IMR-90 (cell line): Measurements from ENCODE around the gene MBOAT2. TPM values are rescaled to one million over a fixed set of nuclear protein-coding genes. Genes with fewer than 3 reads are reported as not detected.

Source experiments
- ATAC-seq: fragments of 200-7000 bp; cut with Tn5 transposase; 2 replicates; pipeline ENCODE4 v1.9.1; 2020; ENCODE audit warnings: low read depth, mild to moderate bottlenecking, moderate library complexity
- BruUV-seq: library from RNA; stranded (reverse); fragments of 400-500 nt; replicated peaks from 2 replicates; lab custom pipeline; 2021; lab: Mats Ljungman, UMichigan
- CTCF ChIA-PET: fragments of 300-600 bp; formaldehyde crosslinking; extraction: SDS; loops from one replicate; lab custom pipeline; 2021; ENCODE audit warnings: antibody characterized with exemption; lab: Yijun Ruan, JAX
- POLR2A ChIA-PET: fragments of 300-600 bp; sonication (Branson Sonifier 250); formaldehyde crosslinking; loops from one replicate; lab custom pipeline; 2022; ENCODE audit warnings: antibody characterized with exemption; ENCODE audit not compliant: unreplicated experiment; lab: Charles Lee
- DNase-seq: peaks from one replicate; pipeline ENCODE4 v3.0.0; 2013
- H2AFZ ChIP-seq: replicated peaks from 2 replicates; pipeline ENCODE3; 2013; ENCODE audit warnings: low read length, mild to moderate bottlenecking; ENCODE audit not compliant: poor library complexity
- H2AK5ac ChIP-seq: 2 replicates; pipeline ENCODE4 v1.6.1; 2013; ENCODE audit warnings: low read depth, low read length, inconsistent platforms
- H2AK9ac ChIP-seq: replicated peaks from 2 replicates; pipeline ENCODE3; 2013; ENCODE audit warnings: mild to moderate bottlenecking, low read depth, low read length, moderate library complexity; ENCODE audit not compliant: poor library complexity
- H2BK120ac ChIP-seq: 2 replicates; pipeline ENCODE4 v1.6.1; 2013; ENCODE audit warnings: low read depth, low read length, inconsistent platforms
- H2BK15ac ChIP-seq: 3 replicates; pipeline ENCODE4 v1.6.1; 2013; ENCODE audit warnings: low read depth, low read length, inconsistent platforms
- H2BK20ac ChIP-seq: 2 replicates; pipeline ENCODE4 v1.6.1; 2013; ENCODE audit warnings: low read depth, mild to moderate bottlenecking, inconsistent platforms, low read length, moderate library complexity
- H2BK5ac ChIP-seq: 2 replicates; pipeline ENCODE4 v1.6.1; 2013; ENCODE audit warnings: mild to moderate bottlenecking, low read depth, low read length, inconsistent platforms; ENCODE audit not compliant: poor library complexity, severe bottlenecking
- H3K14ac ChIP-seq: replicated peaks from 2 replicates; pipeline ENCODE4 v1.6.1; 2013; ENCODE audit warnings: low read depth, low read length, inconsistent platforms
- H3K18ac ChIP-seq: 2 replicates; pipeline ENCODE4 v1.6.1; 2013; ENCODE audit warnings: low read depth, low read length, control low read depth
- H3K23ac ChIP-seq: 2 replicates; pipeline ENCODE4 v1.6.1; 2013; ENCODE audit warnings: low read depth, low read length, inconsistent platforms
- H3K27ac ChIP-seq: 2 replicates; pipeline ENCODE4 v1.5.1; 2013; ENCODE audit warnings: mild to moderate bottlenecking, control low read depth, low read length; ENCODE audit not compliant: insufficient read depth
- H3K27me3 ChIP-seq: 2 replicates; pipeline ENCODE4 v1.6.1; 2013; ENCODE audit warnings: low read length; ENCODE audit not compliant: control insufficient read depth, insufficient read depth
- H3K36me3 ChIP-seq: 2 replicates; pipeline ENCODE4 v1.6.1; 2013; ENCODE audit warnings: low read length, mixed read lengths; ENCODE audit not compliant: control insufficient read depth, insufficient read depth
- H3K4ac ChIP-seq: 2 replicates; pipeline ENCODE4 v1.6.1; 2013; ENCODE audit warnings: low read depth, low read length, inconsistent platforms
- H3K4me1 ChIP-seq: 2 replicates; pipeline ENCODE4 v1.6.1; 2013; ENCODE audit warnings: low read length, mixed read lengths; ENCODE audit not compliant: control insufficient read depth, insufficient read depth
- H3K4me2 ChIP-seq: 2 replicates; pipeline ENCODE4 v1.6.1; 2013; ENCODE audit warnings: low read depth, mild to moderate bottlenecking, control low read depth, low read length, moderate library complexity
- H3K4me3 ChIP-seq: 2 replicates; pipeline ENCODE4 v1.5.1; 2013; ENCODE audit warnings: low read depth, mild to moderate bottlenecking, control low read depth, low read length, moderate library complexity; ENCODE audit not compliant: insufficient read depth
- H3K56ac ChIP-seq: 2 replicates; pipeline ENCODE4 v1.6.1; 2013; ENCODE audit warnings: low read length, inconsistent platforms; ENCODE audit not compliant: insufficient read depth; ENCODE audit errors: extremely low read depth
- H3K79me1 ChIP-seq, 2 experiments: 2 replicates each; pipeline ENCODE4 v1.6.1; 2013; ENCODE audit warnings: low read length in 2 of 2, inconsistent platforms in 1 of 2, low read depth in 1 of 2
- H3K9ac ChIP-seq: 2 replicates; pipeline ENCODE4 v1.6.1; 2013; ENCODE audit warnings: low read depth, low read length, control low read depth
- H3K9me1 ChIP-seq: 2 replicates; pipeline ENCODE4 v1.6.1; 2013; ENCODE audit warnings: low read length, inconsistent platforms; ENCODE audit not compliant: insufficient read depth
- H3K9me3 ChIP-seq: 2 replicates; pipeline ENCODE4 v1.6.1; 2013; ENCODE audit warnings: low read length; ENCODE audit not compliant: control insufficient read depth, insufficient read depth
- H4K20me1 ChIP-seq: 2 replicates; pipeline ENCODE4 v1.6.1; 2013; ENCODE audit warnings: low read length, inconsistent platforms; ENCODE audit not compliant: insufficient read depth
- H4K5ac ChIP-seq: 2 replicates; pipeline ENCODE4 v1.6.1; 2013; ENCODE audit warnings: mild to moderate bottlenecking, low read depth, low read length, control low read depth
- H4K8ac ChIP-seq, 2 experiments: 2 replicates each; pipeline ENCODE4 v1.6.1; 2013; ENCODE audit warnings: low read depth in 2 of 2, low read length in 2 of 2, control low read depth in 1 of 2, inconsistent platforms in 1 of 2
- H4K91ac ChIP-seq: 2 replicates; pipeline ENCODE4 v1.6.1; 2013; ENCODE audit warnings: low read depth, low read length, inconsistent platforms; ENCODE audit not compliant: insufficient read depth
- BHLHE40 ChIP-seq: fragments of 150-350 bp; IDR thresholded peaks from 2 replicates; pipeline ENCODE4 v1.6.1; 2016; ENCODE audit warnings: mild to moderate bottlenecking, low read depth, low read length
- CEBPB ChIP-seq: IDR thresholded peaks from 2 replicates; pipeline ENCODE4 v1.6.1; 2012; ENCODE audit warnings: low read depth, low read length, improper control_type of control experiment
- CHD1 ChIP-seq: IDR thresholded peaks from 2 replicates; pipeline ENCODE4 v1.6.1; 2012; ENCODE audit warnings: low read depth, low read length, improper control_type of control experiment
- ELK1 ChIP-seq: fragments of 150-350 bp; IDR thresholded peaks from 2 replicates; pipeline ENCODE4 v1.6.1; 2016; ENCODE audit warnings: low read depth, mild to moderate bottlenecking, low read length, moderate library complexity, borderline replicate concordance
- FOS ChIP-seq: fragments of 150-350 bp; IDR thresholded peaks from 2 replicates; pipeline ENCODE4 v1.6.1; 2016; ENCODE audit warnings: low read depth, low read length
- MAFK ChIP-seq: IDR thresholded peaks from 2 replicates; pipeline ENCODE4 v1.6.1; 2012; ENCODE audit warnings: low read depth, low read length, improper control_type of control experiment
- MAZ ChIP-seq: IDR thresholded peaks from 2 replicates; pipeline ENCODE4 v1.6.1; 2012; ENCODE audit warnings: low read depth, mild to moderate bottlenecking, low read length, improper control_type of control experiment, moderate library complexity, borderline replicate concordance
- MXI1 ChIP-seq: IDR thresholded peaks from 2 replicates; pipeline ENCODE4 v1.6.1; 2012; ENCODE audit warnings: low read depth, mild to moderate bottlenecking, low read length, moderate library complexity, borderline replicate concordance
- NFE2L2 ChIP-seq: fragments of 150-350 bp; IDR thresholded peaks from 2 replicates; pipeline ENCODE4 v1.6.1; 2016; ENCODE audit warnings: low read depth, mild to moderate bottlenecking, low read length
- POLR2A ChIP-seq: IDR thresholded peaks from 2 replicates; pipeline ENCODE4 v1.6.1; 2012; ENCODE audit warnings: mild to moderate bottlenecking, low read depth, low read length
- RAD21 ChIP-seq: IDR thresholded peaks from 2 replicates; pipeline ENCODE4 v1.6.1; 2012; ENCODE audit warnings: low read length, improper control_type of control experiment
- RCOR1 ChIP-seq: IDR thresholded peaks from 2 replicates; pipeline ENCODE4 v1.6.1; 2012; ENCODE audit warnings: mild to moderate bottlenecking, low read length, improper control_type of control experiment; ENCODE audit not compliant: insufficient replicate concordance
- RFX5 ChIP-seq: IDR thresholded peaks from 2 replicates; pipeline ENCODE4 v1.8.0; 2012; ENCODE audit warnings: low read depth, mild to moderate bottlenecking, low read length, moderate library complexity
- SMC3 ChIP-seq: fragments of 150-350 bp; IDR thresholded peaks from 2 replicates; pipeline ENCODE4 v1.6.1; 2016; ENCODE audit warnings: low read depth, mild to moderate bottlenecking, antibody characterized with exemption, low read length, moderate library complexity
- WGBS, 2 experiments: methylation state at CpG; one replicate each; pipeline versions ENCODE4 v1.1.5 to v1.1.7; 2013; ENCODE audit warnings: missing lambda C conversion rate in 2 of 2; ENCODE audit not compliant: insufficient read length in 1 of 2; ENCODE audit errors: extremely low coverage in 2 of 2; 5-methylcytosine and 5-hydroxymethylcytosine counted together
- dilution Hi-C: fragments of 300-500 bp; cut with HindIII; formaldehyde crosslinking; loops from one replicate; pipeline ENCODE4 v1.14.3; 2018; ENCODE audit warnings: low sequenced_read_pairs; ENCODE audit not compliant: unreplicated experiment
- in situ Hi-C: fragments of 300-500 bp; cut with MboI; formaldehyde crosslinking; loops from 3 replicates; pipeline ENCODE4 v1.14.3; 2019; ENCODE audit warnings: low sequenced_read_pairs, inconsistent platforms, mixed read lengths
- intact Hi-C: fragments of 100-400 bp; cut with micrococcal nuclease; formaldehyde crosslinking; loops from 2 replicates; pipeline ENCODE4 v1.10.0; 2022
- polyA plus RNA-seq, 3 experiments: library from polyadenylated mRNA; depleted of rRNA; stranded (reverse); fragments of >200 nt; gene quantifications; 2 replicates each; pipeline ENCODE4 v1.2.3, GENCODE V29; 2012; ENCODE audit warnings: low replicate concordance in 1 of 3
- total RNA-seq: library from RNA; depleted of rRNA; stranded (reverse); fragments of >200 nt; gene quantifications from 2 replicates; pipeline ENCODE4 v1.2.3, GENCODE V29; 2012
- TF ChIP-seq, protein P1 (sequence below): fragments of 150-350 bp; IDR thresholded peaks from 2 replicates; pipeline ENCODE4 v1.6.1; 2017; ENCODE audit warnings: mild to moderate bottlenecking, antibody characterized with exemption, low read length, low read depth
- TF ChIP-seq, protein P2 (sequence below): conservative IDR thresholded peaks from 2 replicates; pipeline ENCODE4 v1.5.1; 2012; ENCODE audit warnings: mild to moderate bottlenecking, low read depth, low read length, improper control_type of control experiment

The MBOAT2 gene
- total and polyA plus RNA-seq, 2 of the 4 experiments (the other 2 are of a cell fraction) = 33.9 to 102 TPM

DNA sequence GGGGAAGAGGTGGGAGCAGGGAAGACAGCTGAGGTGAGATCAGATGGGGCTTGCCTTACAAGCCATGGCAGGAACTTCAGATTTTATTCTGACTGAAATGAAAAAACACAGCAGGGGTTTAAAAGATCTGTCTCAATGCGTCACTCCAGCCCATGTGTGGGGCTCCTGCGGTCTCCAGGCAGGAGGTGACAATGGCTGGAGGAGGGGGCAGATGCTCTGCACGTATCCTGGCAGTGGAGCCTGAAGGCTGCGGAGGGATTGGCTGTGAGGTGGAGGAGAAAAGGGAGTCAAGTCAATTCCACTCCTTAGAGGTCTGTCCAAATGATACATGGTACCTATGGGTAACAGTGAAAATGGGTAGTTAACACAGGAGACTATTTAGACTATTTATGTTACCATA, 125.6 kb downstream of the MBOAT2 start:
- DNase-seq = no peak
- dilution Hi-C loops (no loop called here), in situ Hi-C loops (no loop called here), intact Hi-C loops (no loop called here)
- no peak overlapping the region for H3K18ac ChIP-seq
- no peak overlapping the region for H4K5ac ChIP-seq
- TF ChIP-seq RCOR1 = no peak
- TF ChIP-seq RAD21 = no peak
- TF ChIP-seq, protein P1, sequence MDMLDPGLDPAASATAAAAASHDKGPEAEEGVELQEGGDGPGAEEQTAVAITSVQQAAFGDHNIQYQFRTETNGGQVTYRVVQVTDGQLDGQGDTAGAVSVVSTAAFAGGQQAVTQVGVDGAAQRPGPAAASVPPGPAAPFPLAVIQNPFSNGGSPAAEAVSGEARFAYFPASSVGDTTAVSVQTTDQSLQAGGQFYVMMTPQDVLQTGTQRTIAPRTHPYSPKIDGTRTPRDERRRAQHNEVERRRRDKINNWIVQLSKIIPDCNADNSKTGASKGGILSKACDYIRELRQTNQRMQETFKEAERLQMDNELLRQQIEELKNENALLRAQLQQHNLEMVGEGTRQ = no peak
- TF ChIP-seq, protein P2, sequence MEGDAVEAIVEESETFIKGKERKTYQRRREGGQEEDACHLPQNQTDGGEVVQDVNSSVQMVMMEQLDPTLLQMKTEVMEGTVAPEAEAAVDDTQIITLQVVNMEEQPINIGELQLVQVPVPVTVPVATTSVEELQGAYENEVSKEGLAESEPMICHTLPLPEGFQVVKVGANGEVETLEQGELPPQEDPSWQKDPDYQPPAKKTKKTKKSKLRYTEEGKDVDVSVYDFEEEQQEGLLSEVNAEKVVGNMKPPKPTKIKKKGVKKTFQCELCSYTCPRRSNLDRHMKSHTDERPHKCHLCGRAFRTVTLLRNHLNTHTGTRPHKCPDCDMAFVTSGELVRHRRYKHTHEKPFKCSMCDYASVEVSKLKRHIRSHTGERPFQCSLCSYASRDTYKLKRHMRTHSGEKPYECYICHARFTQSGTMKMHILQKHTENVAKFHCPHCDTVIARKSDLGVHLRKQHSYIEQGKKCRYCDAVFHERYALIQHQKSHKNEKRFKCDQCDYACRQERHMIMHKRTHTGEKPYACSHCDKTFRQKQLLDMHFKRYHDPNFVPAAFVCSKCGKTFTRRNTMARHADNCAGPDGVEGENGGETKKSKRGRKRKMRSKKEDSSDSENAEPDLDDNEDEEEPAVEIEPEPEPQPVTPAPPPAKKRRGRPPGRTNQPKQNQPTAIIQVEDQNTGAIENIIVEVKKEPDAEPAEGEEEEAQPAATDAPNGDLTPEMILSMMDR = no peak
- TF ChIP-seq SMC3 = no peak
- no peak for TF ChIP-seq MAFK
- TF ChIP-seq FOS = no peak
- no peak for TF ChIP-seq ELK1
- TF ChIP-seq RFX5 = no peak
- no peak for TF ChIP-seq MAZ
- TF ChIP-seq NFE2L2 = no peak
- no peak for TF ChIP-seq CEBPB
- no peak for TF ChIP-seq POLR2A
- TF ChIP-seq CHD1 = no peak
- TF ChIP-seq MXI1 = no peak
- TF ChIP-seq BHLHE40 = no peak
- H3K27me3 ChIP-seq = no peaks in the 10 kb centered on the region
- WGBS, 2 experiments = 100% methylated on average over 1 of the region's 4 CpGs; no CpG with 5 or more reads in 1 of the 2 experiments
- H2BK20ac ChIP-seq = no peak overlapping the region
- no peak overlapping the region for H3K9ac ChIP-seq
- no peak for ATAC-seq
- H3K27ac ChIP-seq = no peak overlapping the region
- H2BK120ac ChIP-seq = no peak overlapping the region
- no peaks in the 10 kb centered on the region for H4K20me1 ChIP-seq
- H4K91ac ChIP-seq = no peak overlapping the region
- ChIA-PET POLR2A (no interaction called here), CTCF (interaction anchor here (0.6 kb wide), 1 partner anchor 140 kb away, joined by 3 read pairs; no protein-coding TSS in a partner anchor)
- no peak overlapping the region for H2BK15ac ChIP-seq
- H2BK5ac ChIP-seq = no peak overlapping the region
- H4K8ac ChIP-seq = no peak overlapping the region
- peaks cover 2% of the 10 kb centered on the region; the same call in 1 of the 2 replicates for H3K4me1 ChIP-seq
- H3K4me3 ChIP-seq = no peak overlapping the region
- H2AK9ac ChIP-seq = no peak overlapping the region
- H3K4me2 ChIP-seq = no peak overlapping the region
- H2AFZ ChIP-seq = no peak overlapping the region
- H2AK5ac ChIP-seq = no peak overlapping the region
- H3K56ac ChIP-seq = no peak overlapping the region
- H3K79me1 ChIP-seq = peaks cover 4% of the 10 kb centered on the region in 2 experiments; a peak in 2 of 4 replicates
- no peak overlapping the region for H3K14ac ChIP-seq
- peaks cover 16% of the 10 kb centered on the region for H3K36me3 ChIP-seq
- H3K4ac ChIP-seq = no peak overlapping the region
- no peaks in the 10 kb centered on the region; the same call in 1 of the 2 replicates for H3K9me1 ChIP-seq
- BruUV-seq = no TSS peak
- H3K23ac ChIP-seq = no peak overlapping the region
- no peaks in the 10 kb centered on the region for H3K9me3 ChIP-seq
